ENCODE data around the gene DHCR24. TPM values are rescaled to one million over a fixed set of nuclear protein-coding genes. Genes with fewer than 3 reads are reported as not detected.
A peak's percentile ranks its signal among the peaks of the same experiment; 100 is the strongest.

The DHCR24 gene
- total RNA-seq, 6 experiments from 2014 or later = 39.3 to 88.4 (median 74.8) TPM

DNA sequence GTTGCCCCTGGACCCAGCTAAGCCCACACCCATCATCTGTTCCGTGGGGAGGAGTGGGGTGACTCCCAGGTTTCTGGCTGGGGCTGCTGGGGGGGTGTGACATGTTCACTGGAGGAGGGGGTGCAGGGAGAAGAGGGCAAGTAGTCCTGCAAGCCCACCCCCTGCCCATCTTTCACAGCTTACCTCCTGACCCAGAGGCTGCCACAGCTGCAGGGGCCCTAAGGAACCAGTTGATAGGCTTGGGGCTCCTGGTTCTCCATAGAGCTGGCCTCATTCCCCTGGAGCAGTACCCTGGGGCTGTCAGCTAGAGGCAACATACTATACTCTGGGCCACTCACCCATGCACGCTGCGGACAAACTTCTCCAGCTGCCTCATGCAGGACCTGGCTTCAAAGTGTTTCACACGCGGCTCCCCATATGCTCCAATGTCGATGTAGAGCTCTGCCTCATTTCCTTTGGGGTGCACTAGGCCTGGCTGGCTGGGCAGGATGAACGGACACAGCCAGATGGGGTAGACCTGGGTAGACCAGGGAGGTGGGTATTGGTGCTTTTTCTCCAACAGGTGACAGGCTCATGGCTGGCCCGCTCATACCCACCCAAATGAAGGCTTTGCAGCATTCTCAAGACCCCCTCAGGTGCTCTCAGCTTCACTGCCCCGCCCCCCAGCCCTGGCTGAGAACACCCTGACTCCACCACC, 33.8 kb downstream of the DHCR24 start:
- Mint-ChIP-seq H3K36me3 (ENCODE audit: low read depth) (peaks cover 28% of the 10 kb centered on the region; the same call in 1 of the 2 replicates), H3K27me3 (ENCODE audit: insufficient read depth) (peaks cover 2% of the 10 kb centered on the region; the same call in 1 of the 2 replicates), H3K9me3 (no peaks in the 10 kb centered on the region), H3K27ac (no peak overlapping the region), H3K4me3 (no peak overlapping the region), H3K4me1 (ENCODE audit: low read depth) (peaks cover 62% of the 10 kb centered on the region)
- no peak for DNase-seq
- TF ChIP-seq, protein P1, sequence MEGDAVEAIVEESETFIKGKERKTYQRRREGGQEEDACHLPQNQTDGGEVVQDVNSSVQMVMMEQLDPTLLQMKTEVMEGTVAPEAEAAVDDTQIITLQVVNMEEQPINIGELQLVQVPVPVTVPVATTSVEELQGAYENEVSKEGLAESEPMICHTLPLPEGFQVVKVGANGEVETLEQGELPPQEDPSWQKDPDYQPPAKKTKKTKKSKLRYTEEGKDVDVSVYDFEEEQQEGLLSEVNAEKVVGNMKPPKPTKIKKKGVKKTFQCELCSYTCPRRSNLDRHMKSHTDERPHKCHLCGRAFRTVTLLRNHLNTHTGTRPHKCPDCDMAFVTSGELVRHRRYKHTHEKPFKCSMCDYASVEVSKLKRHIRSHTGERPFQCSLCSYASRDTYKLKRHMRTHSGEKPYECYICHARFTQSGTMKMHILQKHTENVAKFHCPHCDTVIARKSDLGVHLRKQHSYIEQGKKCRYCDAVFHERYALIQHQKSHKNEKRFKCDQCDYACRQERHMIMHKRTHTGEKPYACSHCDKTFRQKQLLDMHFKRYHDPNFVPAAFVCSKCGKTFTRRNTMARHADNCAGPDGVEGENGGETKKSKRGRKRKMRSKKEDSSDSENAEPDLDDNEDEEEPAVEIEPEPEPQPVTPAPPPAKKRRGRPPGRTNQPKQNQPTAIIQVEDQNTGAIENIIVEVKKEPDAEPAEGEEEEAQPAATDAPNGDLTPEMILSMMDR (IDR thresholded peaks at IDR 0.05) = no peak

GRCh38 chr1:54851936-54852524, 35.0 kb downstream of the DHCR24 start:
- TF ChIP-seq, protein P1 (IDR thresholded peaks at IDR 0.05) = no peak
- peaks cover 2% of the 10 kb centered on the region; the same call in 1 of the 2 replicates for H3K27me3 Mint-ChIP-seq (ENCODE audit: insufficient read depth)
- H3K36me3 Mint-ChIP-seq (ENCODE audit: low read depth) = peaks cover 28% of the 10 kb centered on the region; the same call in 1 of the 2 replicates
- H3K4me1 Mint-ChIP-seq (ENCODE audit: low read depth) = peaks cover 50% of the 10 kb centered on the region
- DNase-seq = no peak
- H3K4me3 Mint-ChIP-seq = no peak overlapping the region
- H3K27ac Mint-ChIP-seq = peak overlapping the region; percentile 95; the same call in 1 of the 2 replicates
- no peaks in the 10 kb centered on the region for H3K9me3 Mint-ChIP-seq

- peak overlapping the region; percentile 95 for H3K27ac Mint-ChIP-seq
- TF ChIP-seq, protein P1 (IDR thresholded peaks at IDR 0.05) = no peak
- H3K36me3 Mint-ChIP-seq (ENCODE audit: low read depth) = peaks cover 28% of the 10 kb centered on the region; the same call in 1 of the 2 replicates
- H3K4me3 Mint-ChIP-seq = no peak overlapping the region
- H3K9me3 Mint-ChIP-seq = no peaks in the 10 kb centered on the region
- DNase-seq = no peak
- H3K27me3 Mint-ChIP-seq (ENCODE audit: insufficient read depth) = peaks cover 2% of the 10 kb centered on the region; the same call in 1 of the 2 replicates
- H3K4me1 Mint-ChIP-seq (ENCODE audit: low read depth) = peaks cover 44% of the 10 kb centered on the region
Measured at GRCh38 chr1:54851406-54851805, 35.6 kb downstream of the DHCR24 start.

DNA sequence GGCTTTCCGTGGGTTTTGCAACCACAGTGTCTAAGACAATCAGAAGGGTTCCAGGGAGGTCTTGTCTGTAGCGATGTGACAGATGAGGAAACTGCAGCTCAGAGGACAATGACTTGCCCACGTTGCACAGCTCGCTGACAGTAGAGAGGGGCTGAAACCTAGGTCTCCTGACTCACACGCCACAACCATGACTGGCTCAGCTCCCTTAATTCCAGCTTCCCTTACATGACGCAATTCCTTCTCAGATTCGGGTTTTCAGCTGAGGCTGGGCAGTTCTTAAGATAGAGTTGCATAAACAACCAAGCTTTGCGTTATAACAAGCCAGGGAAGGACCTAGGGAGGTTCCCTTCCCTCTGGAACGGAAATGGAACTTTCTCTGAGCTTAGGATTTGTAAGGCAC, 36.3 kb downstream of the DHCR24 start:
- Mint-ChIP-seq H3K36me3 (ENCODE audit: low read depth) (peaks cover 22% of the 10 kb centered on the region; the same call in 1 of the 2 replicates), H3K27ac (peak overlapping the region; percentile 95), H3K4me1 (ENCODE audit: low read depth) (peaks cover 37% of the 10 kb centered on the region), H3K27me3 (ENCODE audit: insufficient read depth) (peaks cover 2% of the 10 kb centered on the region; the same call in 1 of the 2 replicates), H3K9me3 (no peaks in the 10 kb centered on the region), H3K4me3 (peak overlapping the region; percentile 70)
- DNase-seq = peak; percentile 88
- TF ChIP-seq, protein P1 (IDR thresholded peaks at IDR 0.05) = no peak

DNA sequence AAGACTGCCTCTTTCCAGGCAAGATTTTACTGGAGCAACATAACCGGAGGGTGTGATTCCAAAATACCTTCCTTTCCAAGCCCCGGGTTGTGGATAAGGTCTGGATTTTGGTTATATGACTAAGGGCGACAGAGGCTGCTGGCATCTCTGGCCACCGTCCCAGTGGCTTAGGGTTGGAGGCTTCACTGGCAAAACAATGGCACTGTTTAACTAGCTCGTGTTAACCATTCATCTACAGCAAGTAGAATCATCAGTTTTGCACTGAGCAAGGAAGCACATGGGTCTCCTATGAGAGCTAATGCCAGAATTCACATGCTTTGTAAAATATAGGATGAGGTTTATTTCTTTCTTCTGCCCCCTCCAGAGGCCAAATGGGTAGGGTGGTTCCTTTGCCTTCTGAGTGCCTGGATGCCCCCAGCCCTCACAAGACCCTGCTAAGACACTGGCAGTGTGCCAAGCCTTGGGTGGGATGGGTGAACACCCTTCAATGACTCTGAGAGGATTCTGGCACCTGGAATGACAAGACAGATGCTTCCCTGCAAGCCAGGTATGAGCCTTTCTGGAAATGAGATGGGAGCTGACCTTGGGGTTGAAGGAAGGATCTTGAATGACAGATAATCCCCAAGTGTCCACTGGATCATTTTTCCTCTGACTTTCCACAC, 36.8 kb downstream of the DHCR24 start:
- H3K4me1 Mint-ChIP-seq (ENCODE audit: low read depth) = peaks cover 35% of the 10 kb centered on the region
- peaks cover 2% of the 10 kb centered on the region; the same call in 1 of the 2 replicates for H3K27me3 Mint-ChIP-seq (ENCODE audit: insufficient read depth)
- TF ChIP-seq, protein P1 (IDR thresholded peaks at IDR 0.05) = no peak
- peak; percentile 23 for DNase-seq
- H3K4me3 Mint-ChIP-seq = peak overlapping the region; percentile 32
- H3K9me3 Mint-ChIP-seq = no peaks in the 10 kb centered on the region
- peaks cover 22% of the 10 kb centered on the region; the same call in 1 of the 2 replicates for H3K36me3 Mint-ChIP-seq (ENCODE audit: low read depth)
- peak overlapping the region; percentile 95 for H3K27ac Mint-ChIP-seq
